Trophoblast cell (in vitro differentiated cells and primary cell): Measurements from ENCODE around the gene EPHB1.

Source experiments
- DNase-seq, 2 donors: peaks; one replicate each; pipeline ENCODE4 v3.0.0-alpha.2; 2016
- H2AFZ ChIP-seq: 2 replicates; pipeline ENCODE4 v1.6.1; 2013; ENCODE audit warnings: low read length, moderate library complexity, mild to moderate bottlenecking; ENCODE audit not compliant: insufficient read depth, poor library complexity
- H2AK5ac ChIP-seq: 2 replicates; pipeline ENCODE4 v1.6.1; 2013; ENCODE audit warnings: mild to moderate bottlenecking, low read length
- H2BK120ac ChIP-seq: 2 replicates; pipeline ENCODE4 v1.6.1; 2013; ENCODE audit warnings: low read length, mild to moderate bottlenecking, moderate library complexity; ENCODE audit not compliant: insufficient read depth, poor library complexity
- H2BK12ac ChIP-seq: 2 replicates; pipeline ENCODE4 v1.6.1; 2013; ENCODE audit warnings: mild to moderate bottlenecking, low read length, moderate library complexity
- H2BK5ac ChIP-seq: 2 replicates; pipeline ENCODE4 v1.6.1; 2013; ENCODE audit warnings: low read length, low read depth, moderate library complexity, mild to moderate bottlenecking; ENCODE audit not compliant: poor library complexity
- H3K14ac ChIP-seq: 2 replicates; pipeline ENCODE4 v1.6.1; 2013; ENCODE audit warnings: mild to moderate bottlenecking, low read length
- H3K18ac ChIP-seq: 2 replicates; pipeline ENCODE4 v1.6.1; 2013; ENCODE audit warnings: mild to moderate bottlenecking, low read length
- H3K23ac ChIP-seq: 2 replicates; pipeline ENCODE4 v1.6.1; 2013; ENCODE audit warnings: low read length
- H3K27ac ChIP-seq: 2 replicates; pipeline ENCODE4 v1.5.1; 2013; ENCODE audit warnings: low read depth, mild to moderate bottlenecking, inconsistent platforms, low read length, moderate library complexity
- H3K27me3 ChIP-seq: 2 replicates; pipeline ENCODE4 v1.6.1; 2013; ENCODE audit warnings: inconsistent platforms, mild to moderate bottlenecking, low read length, moderate library complexity; ENCODE audit not compliant: insufficient read depth
- H3K36me3 ChIP-seq, 2 experiments: 1 replicate in 1 of 2; 2 replicates in 1 of 2; pipeline ENCODE4 v1.6.1; 2013; ENCODE audit warnings: low read length in 2 of 2, mild to moderate bottlenecking in 2 of 2, moderate library complexity in 1 of 2; ENCODE audit not compliant: insufficient read depth in 2 of 2, control insufficient read depth in 1 of 2
- H3K4ac ChIP-seq: 2 replicates; pipeline ENCODE4 v1.6.1; 2013; ENCODE audit warnings: low read depth, mild to moderate bottlenecking, low read length, moderate library complexity
- H3K4me1 ChIP-seq, 2 experiments: 1 replicate in 1 of 2; 2 replicates in 1 of 2; pipeline ENCODE4 v1.6.1; 2013; ENCODE audit warnings: low read length in 2 of 2, mild to moderate bottlenecking in 2 of 2, moderate library complexity in 1 of 2; ENCODE audit not compliant: insufficient read depth in 2 of 2, control insufficient read depth in 1 of 2
- H3K4me2 ChIP-seq: 2 replicates; pipeline ENCODE4 v1.6.1; 2013; ENCODE audit warnings: inconsistent platforms, mild to moderate bottlenecking, low read length, moderate library complexity
- H3K4me3 ChIP-seq: 2 replicates; pipeline ENCODE4 v1.5.1; 2013; ENCODE audit warnings: mild to moderate bottlenecking, low read depth, low read length, inconsistent platforms
- H3K79me1 ChIP-seq: one replicate; pipeline ENCODE4 v1.6.1; 2013; ENCODE audit warnings: low read length
- H3K79me2 ChIP-seq: 2 replicates; pipeline ENCODE4 v1.6.1; 2013; ENCODE audit warnings: low read length, mild to moderate bottlenecking; ENCODE audit not compliant: control insufficient read depth, insufficient read depth, poor library complexity
- H3K9ac ChIP-seq: 2 replicates; pipeline ENCODE4 v1.6.1; 2013; ENCODE audit warnings: mild to moderate bottlenecking, low read length
- H3K9me3 ChIP-seq: 2 replicates; pipeline ENCODE4 v1.6.1; 2013; ENCODE audit warnings: low read depth, mild to moderate bottlenecking, control low read depth, inconsistent platforms, low read length; ENCODE audit not compliant: insufficient read depth
- H4K12ac ChIP-seq: 2 replicates; pipeline ENCODE4 v1.6.1; 2013; ENCODE audit warnings: low read depth, mild to moderate bottlenecking, low read length, moderate library complexity
- H4K8ac ChIP-seq: 2 replicates; pipeline ENCODE4 v1.6.1; 2013; ENCODE audit warnings: low read depth, mild to moderate bottlenecking, low read length, moderate library complexity
- H4K91ac ChIP-seq: one replicate; pipeline ENCODE4 v1.6.1; 2013; ENCODE audit warnings: low read depth, mild to moderate bottlenecking, low read length, moderate library complexity
- WGBS: extraction: QIAGEN DNeasy Blood & Tissue Kit; methylation state at CpG from one replicate; pipeline ENCODE4 v1.1.7; 2013; ENCODE audit warnings: missing lambda C conversion rate; ENCODE audit not compliant: insufficient read length, insufficient coverage; ENCODE audit errors: extremely low coverage; 5-methylcytosine and 5-hydroxymethylcytosine counted together

EPHB1 gene

DNA sequence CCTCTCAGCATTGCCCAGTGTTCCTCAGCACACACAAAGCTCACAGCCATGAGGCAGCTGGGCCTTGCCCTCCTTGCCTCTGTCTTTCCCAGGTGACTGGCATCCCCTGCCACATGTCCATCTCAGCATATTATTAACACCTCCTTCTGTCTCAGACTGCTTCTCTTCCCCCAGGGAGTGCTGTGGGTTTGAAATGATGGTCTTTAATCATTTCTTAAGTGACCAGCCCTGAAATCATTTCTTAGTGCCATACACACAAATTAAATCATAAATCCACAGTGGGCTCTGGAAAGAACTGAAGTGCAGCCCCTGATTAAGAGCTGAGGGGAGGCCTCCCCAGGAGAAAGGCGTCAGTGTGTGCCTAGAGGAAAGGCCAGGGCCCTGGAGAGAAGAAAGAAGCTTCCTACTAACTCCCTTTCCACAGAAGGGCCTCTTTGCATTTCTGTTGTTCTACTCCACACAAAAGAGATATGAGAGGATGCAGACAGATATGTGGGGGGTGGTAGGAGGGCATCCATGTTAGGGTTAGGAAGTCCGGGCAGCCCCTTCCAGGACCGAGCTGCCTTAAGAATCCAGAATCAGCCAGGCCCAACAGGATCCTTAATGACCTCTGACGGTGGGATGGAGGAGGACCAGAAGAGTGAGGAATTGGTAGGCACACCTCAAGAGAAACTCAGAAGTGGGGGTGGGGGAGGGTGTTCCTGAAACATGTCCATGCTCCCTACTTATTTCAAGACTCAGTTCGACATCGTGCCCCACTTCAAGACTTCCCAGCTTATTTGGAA, 290.8 kb downstream of the EPHB1 start:
- no peaks in the 10 kb centered on the region for H3K79me1 ChIP-seq
- no peak overlapping the region for H3K14ac ChIP-seq
- H3K4me3 ChIP-seq: no peak overlapping the region
- no peak overlapping the region for H4K91ac ChIP-seq
- no peak overlapping the region for H4K8ac ChIP-seq
- H3K79me2 ChIP-seq: no peaks in the 10 kb centered on the region
- H2AFZ ChIP-seq: no peak overlapping the region
- WGBS: no CpG with 5 or more reads among the region's 6 CpGs
- H4K12ac ChIP-seq: no peak overlapping the region
- no peak overlapping the region for H2BK5ac ChIP-seq
- H3K18ac ChIP-seq: no peak overlapping the region
- H3K27ac ChIP-seq: no peak overlapping the region
- H2AK5ac ChIP-seq: no peak overlapping the region
- H3K36me3 ChIP-seq: no peaks in the 10 kb centered on the region
- H3K27me3 ChIP-seq: no peaks in the 10 kb centered on the region
- no peak overlapping the region for H3K4me2 ChIP-seq
- H3K4me1 ChIP-seq: no peaks in the 10 kb centered on the region
- no peak overlapping the region for H3K23ac ChIP-seq
- no peak for DNase-seq
- no peaks in the 10 kb centered on the region for H3K9me3 ChIP-seq
- no peak overlapping the region for H3K9ac ChIP-seq
- H2BK120ac ChIP-seq: no peak overlapping the region
- H3K4ac ChIP-seq: no peak overlapping the region
- no peak overlapping the region for H2BK12ac ChIP-seq

DNA sequence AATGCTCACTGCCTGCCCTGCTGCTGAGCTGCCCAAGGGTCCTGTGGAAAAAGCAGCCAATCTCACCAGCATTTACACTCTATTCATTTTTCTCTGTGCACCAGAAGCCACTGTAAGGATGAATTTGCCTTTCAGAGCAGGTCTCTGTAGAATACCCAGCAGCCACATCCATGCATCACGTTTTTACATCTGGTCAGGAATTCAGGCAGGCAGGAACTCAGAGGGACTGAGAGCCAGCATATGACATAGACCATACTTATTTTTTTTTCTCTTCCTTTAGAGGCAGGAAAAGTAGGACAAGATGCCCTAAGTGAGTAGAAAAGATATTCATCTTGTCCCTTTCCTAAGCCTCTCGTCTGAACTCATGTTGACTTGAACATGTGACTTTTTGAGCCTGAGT, 292.7 kb downstream of the EPHB1 start:
- Histone ChIP-seq H3K27me3 (no peaks in the 10 kb centered on the region), H3K4me1 (no peaks in the 10 kb centered on the region), H2BK120ac (no peak overlapping the region), H3K4ac (no peak overlapping the region), H3K79me1 (no peaks in the 10 kb centered on the region), H2AK5ac (no peak overlapping the region), H3K18ac (no peak overlapping the region), H4K8ac (no peak overlapping the region), H3K14ac (no peak overlapping the region), H2AFZ (no peak overlapping the region), H3K27ac (no peak overlapping the region), H3K9me3 (no peaks in the 10 kb centered on the region), H2BK12ac (no peak overlapping the region), H3K4me3 (no peak overlapping the region), H3K23ac (no peak overlapping the region), H4K12ac (no peak overlapping the region), H3K9ac (no peak overlapping the region), H2BK5ac (no peak overlapping the region), H3K36me3 (no peaks in the 10 kb centered on the region), H3K79me2 (no peaks in the 10 kb centered on the region), H3K4me2 (no peak overlapping the region), H4K91ac (no peak overlapping the region)
- DNase-seq: no peak
- no CpG with 5 or more reads among the region's 2 CpGs for WGBS

DNA sequence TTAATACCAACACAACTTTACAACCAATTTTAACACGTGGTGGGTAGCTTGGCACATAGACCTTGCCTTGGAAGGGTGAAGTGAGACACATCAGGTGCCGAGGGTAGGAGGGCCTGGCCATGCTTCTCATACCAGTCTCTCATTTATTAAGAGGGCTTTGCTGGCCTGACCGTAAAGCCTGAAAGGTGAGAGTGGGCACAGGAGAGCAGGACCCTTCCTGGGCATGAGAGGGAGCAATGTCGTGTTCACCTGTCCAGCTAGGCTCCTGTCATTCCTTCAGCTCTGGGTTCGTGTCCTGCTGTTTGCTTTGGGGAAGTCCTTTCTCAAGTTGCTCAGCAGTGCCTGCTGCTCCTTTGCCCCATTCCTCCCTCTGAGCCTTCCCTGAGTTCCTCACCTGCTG, 294.4 kb downstream of the EPHB1 start:
- Histone ChIP-seq H3K14ac (no peak overlapping the region), H3K18ac (no peak overlapping the region), H4K12ac (no peak overlapping the region), H2BK120ac (no peak overlapping the region), H2BK12ac (no peak overlapping the region), H3K4me2 (no peak overlapping the region), H3K27ac (no peak overlapping the region), H2AK5ac (no peak overlapping the region), H4K8ac (no peak overlapping the region), H3K79me1 (no peaks in the 10 kb centered on the region), H2BK5ac (no peak overlapping the region), H3K4me3 (no peak overlapping the region), H2AFZ (no peak overlapping the region), H3K36me3 (no peaks in the 10 kb centered on the region), H3K9me3 (no peaks in the 10 kb centered on the region), H3K79me2 (no peaks in the 10 kb centered on the region), H3K9ac (no peak overlapping the region), H3K4me1 (no peaks in the 10 kb centered on the region), H4K91ac (no peak overlapping the region), H3K27me3 (no peaks in the 10 kb centered on the region), H3K23ac (no peak overlapping the region), H3K4ac (no peak overlapping the region)
- WGBS: no CpG with 5 or more reads among the region's 5 CpGs
- no peak for DNase-seq

DNA sequence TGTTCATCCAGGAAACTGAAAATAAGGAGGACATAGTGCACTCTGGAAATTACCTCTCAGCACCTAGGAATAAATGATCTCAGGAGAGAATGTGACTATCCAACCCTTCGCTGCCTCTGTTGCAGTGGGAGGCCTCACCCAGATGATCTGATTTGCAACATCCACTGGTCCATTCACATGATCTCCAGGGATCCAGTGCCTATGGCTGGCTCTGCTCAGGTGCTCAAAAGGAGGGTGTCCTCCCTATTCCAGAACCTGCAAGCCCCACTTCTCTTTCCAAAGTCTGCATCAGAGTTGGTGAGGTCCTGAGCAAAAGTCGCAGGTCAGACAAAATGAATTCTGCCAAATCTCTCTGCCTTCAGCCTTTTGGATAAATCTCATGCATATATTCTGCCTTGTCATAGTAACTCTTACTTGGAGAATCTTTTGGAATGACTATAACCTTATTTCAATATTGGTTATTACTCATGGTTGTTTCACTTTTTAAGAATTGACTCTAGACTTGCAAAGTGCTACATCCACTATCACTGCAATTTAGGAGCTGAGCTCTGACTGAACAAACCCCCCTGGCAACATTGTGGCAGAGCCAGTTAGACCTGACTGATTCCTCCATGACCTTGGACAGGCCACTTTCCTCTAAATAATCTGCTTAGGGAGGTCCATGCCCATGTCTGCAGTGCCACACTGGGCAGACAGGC, 295.1 kb downstream of the EPHB1 start:
- Histone ChIP-seq H3K9ac (no peak overlapping the region), H2BK5ac (no peak overlapping the region), H3K14ac (no peak overlapping the region), H2AFZ (no peak overlapping the region), H3K79me1 (no peaks in the 10 kb centered on the region), H4K12ac (no peak overlapping the region), H3K4me3 (no peak overlapping the region), H3K27me3 (no peaks in the 10 kb centered on the region), H3K18ac (no peak overlapping the region), H3K36me3 (no peaks in the 10 kb centered on the region), H2AK5ac (no peak overlapping the region), H3K4me1 (no peaks in the 10 kb centered on the region), H3K9me3 (no peaks in the 10 kb centered on the region), H3K23ac (no peak overlapping the region), H2BK12ac (no peak overlapping the region), H3K27ac (no peak overlapping the region), H3K4ac (no peak overlapping the region), H4K91ac (no peak overlapping the region), H3K79me2 (no peaks in the 10 kb centered on the region), H4K8ac (no peak overlapping the region), H2BK120ac (no peak overlapping the region), H3K4me2 (no peak overlapping the region)
- DNase-seq: peak in 1 of 2 donors; percentile 3
- no CpG with 5 or more reads among the region's 2 CpGs for WGBS
